Ovary (tissue), 9 donors: ENCODE data around the gene GDI2. TPM values are rescaled to one million over a fixed set of nuclear protein-coding genes. Genes with fewer than 3 reads are reported as not detected.
"Not testable (repeated sequence)": the region's sequence is repeated elsewhere in the genome, so short reads cannot be mapped to it uniquely, and the experiment has no call there.

Experiments used
- DNase-seq, 5 donors: peaks; one replicate each; pipeline ENCODE4 v3.0.0-alpha.2; 2019 to 2020
- H3K27ac ChIP-seq, 2 donors: fragments of 200-600 bp; one replicate each; pipeline versions ENCODE4 v1.5.1 to v1.8.0; 2019 to 2022
- H3K27me3 ChIP-seq: fragments of 200-600 bp; one replicate; pipeline ENCODE4 v1.8.0; 2022
- H3K36me3 ChIP-seq: fragments of 200-600 bp; sonication (generic); one replicate; pipeline ENCODE4 v1.5.1; 2019
- H3K4me1 ChIP-seq: one replicate; pipeline ENCODE4 v1.8.1; 2013; ENCODE audit warnings: mild to moderate bottlenecking, moderate library complexity; ENCODE audit not compliant: insufficient read depth
- H3K4me3 ChIP-seq: fragments of 200-600 bp; sonication (generic); one replicate; pipeline ENCODE4 v1.5.1; 2017
- H3K9me3 ChIP-seq, 2 donors: fragments of 200-600 bp in 1 of 2; sonication (generic) in 1 of 2; one replicate each; pipeline versions ENCODE4 v1.5.1 to v1.8.1; 2013 to 2019; ENCODE audit warnings: mild to moderate bottlenecking in 1 of 2, moderate library complexity in 1 of 2
- CTCF ChIP-seq, 3 donors: fragments of 450-650 bp in 2 of 3; fragments of 200-600 bp in 1 of 3; IDR thresholded peaks; one replicate each; pipeline versions ENCODE4 v1.5.1 to v1.8.0; 2016 to 2022; ENCODE audit warnings: antibody characterized with exemption in 3 of 3, mild to moderate bottlenecking in 1 of 3
- EP300 ChIP-seq: sonication (generic); formaldehyde crosslinking; IDR thresholded peaks from one replicate; pipeline ENCODE4 v1.6.1; 2017; ENCODE audit warnings: antibody characterized with exemption
- POLR2A ChIP-seq: fragments of 450-650 bp; IDR thresholded peaks from one replicate; pipeline ENCODE4 v1.6.1; 2017; ENCODE audit warnings: antibody characterized with exemption, mild to moderate bottlenecking, moderate library complexity
- WGBS, 3 donors: extraction: QIAGEN DNeasy Blood & Tissue Kit in 1 of 3; methylation state at CpG; one replicate each; pipeline versions ENCODE4 v1.1.5 to v1.1.7; 2013 to 2017; 5-methylcytosine and 5-hydroxymethylcytosine counted together
- intact Hi-C, 4 donors: fragments of 100-400 bp; cut with DNase I; formaldehyde crosslinking; loops; one replicate each; pipeline versions ENCODE4 v1.11.0 to v1.15.1; 2022 to 2023
- polyA plus RNA-seq, 2 donors: library from polyadenylated mRNA; stranded (reverse); fragments of 200-250 nt in 1 of 2; fragments of 350-450 nt in 1 of 2; fragmentation: Illumina TruSeq in 1 of 2; extraction: RNeasy Lipid Tissue Mini Kit (QIAGEN cat#74804) in 1 of 2; gene quantifications; one replicate each; pipeline ENCODE4 v1.2.3, GENCODE V29; 2013 to 2014
- total RNA-seq, 7 donors: library from RNA; depleted of rRNA in 2 of 7; stranded (reverse); fragments of >200 nt in 2 of 7; fragmentation: NEBNext Ultra II Directional in 3 of 7; extraction: Animal tissue kit (Norgen Biotek cat#: 25700) in 3 of 7; gene quantifications; one replicate each; pipeline versions ENCODE4 v1.1.0 to v1.2.4, GENCODE V29; 2016 to 2023
- donor health status: DM: no; HTN: no; CAD: no; lungs with moderate emphysema.
- donor health status: DM: no; HTN: no; CAD: no.
- donor health status: Bipolar disorder and iron deficiency.
- donor health status: DM: yes; HTN: yes; CAD: no.
- donor health status: DM: no; HTN: no; CAD: no.
- donor health status: DM: yes; HTN: yes; CAD: no.

Gene GDI2
- total and polyA plus RNA-seq, 9 donors, result 111 to 269 (median 177) TPM

GRCh38 chr10:5810225-5810624 lies 3.0 kb downstream of the GDI2 start:
- WGBS, 3 donors, result 47 to 48% (median 48%) methylated on average over 2 of the region's 2 CpGs
- Histone ChIP-seq H3K36me3 (no peaks in the 10 kb centered on the region), H3K4me1 (peaks cover 6% of the 10 kb centered on the region), H3K27ac (no peak overlapping the region), H3K9me3 (no peaks in the 10 kb centered on the region), H3K27me3 (no peaks in the 10 kb centered on the region), H3K4me3 (no peak overlapping the region)
- TF ChIP-seq POLR2A, result no peak
- TF ChIP-seq EP300, result no peak
- no peak for TF ChIP-seq CTCF (IDR thresholded peaks at IDR 0.05)
- intact Hi-C loops, result loop anchor here in 2 of 4 donors (5.0 to 10.0 kb wide), 2 partner anchors 82 to 125 kb away; partner anchors contain the start of genes FBH1 (in 1 of the 2) and TASOR2 (in 1 of the 2)
- DNase-seq, result no peak

- Histone ChIP-seq H3K27me3 (no peaks in the 10 kb centered on the region), H3K36me3 (no peaks in the 10 kb centered on the region), H3K4me3 (no peak overlapping the region), H3K9me3 (no peaks in the 10 kb centered on the region), H3K27ac (no peak overlapping the region), H3K4me1 (peaks cover 3% of the 10 kb centered on the region)
- TF ChIP-seq CTCF (IDR thresholded peaks at IDR 0.05) (no peak), EP300 (no peak), POLR2A (no peak)
- DNase-seq, result no peak
- WGBS, 3 donors, result 38 to 43% (median 43%) methylated on average over 4 of the region's 4 CpGs
- intact Hi-C loops, result loop anchor here in 2 of 4 donors (5.0 to 10.0 kb wide), 2 partner anchors 83 to 125 kb away; partner anchors contain the start of genes FBH1 (in 1 of the 2) and TASOR2 (in 1 of the 2)
These were observed 3.6 kb downstream of the GDI2 start for GRCh38 chr10:5809527-5810154.

GRCh38 chr10:5808783-5809392 lies 4.3 kb downstream of the GDI2 start:
- H3K4me3 ChIP-seq, H3K27ac ChIP-seq, H3K36me3 ChIP-seq, intact Hi-C loops, H3K4me1 ChIP-seq, H3K27me3 ChIP-seq, H3K9me3 ChIP-seq, DNase-seq: not testable (repeated sequence)
- WGBS, 3 donors, result 80 to 95% (median 92%) methylated on average over 7 of the region's 7 CpGs

GRCh38 chr10:5806745-5807144 lies 6.5 kb downstream of the GDI2 start:
- no peak for DNase-seq
- WGBS, 3 donors, result 53 to 69% (median 67%) methylated on average over 2 of the region's 2 CpGs
- Histone ChIP-seq H3K4me1 (peaks cover 3% of the 10 kb centered on the region), H3K9me3 (no peaks in the 10 kb centered on the region), H3K4me3 (no peak overlapping the region), H3K27me3 (no peaks in the 10 kb centered on the region), H3K36me3 (no peaks in the 10 kb centered on the region), H3K27ac (no peak overlapping the region)
- intact Hi-C loops, result no loop called here
- TF ChIP-seq POLR2A, result no peak
- no peak for TF ChIP-seq CTCF (IDR thresholded peaks at IDR 0.05)
- TF ChIP-seq EP300, result no peak

- H3K27ac ChIP-seq, result no peak overlapping the region
- peaks cover 3% of the 10 kb centered on the region for H3K4me1 ChIP-seq
- no peaks in the 10 kb centered on the region for H3K36me3 ChIP-seq
- intact Hi-C loops, result no loop called here
- no peak overlapping the region for H3K4me3 ChIP-seq
- TF ChIP-seq CTCF (IDR thresholded peaks at IDR 0.05) (no peak), POLR2A (no peak), EP300 (no peak)
- no peaks in the 10 kb centered on the region for H3K27me3 ChIP-seq
- WGBS, 3 donors, result 85 to 89% (median 87%) methylated on average over 4 of the region's 4 CpGs
- DNase-seq, result no peak
- no peaks in the 10 kb centered on the region for H3K9me3 ChIP-seq
These were observed 7.5 kb downstream of the GDI2 start for GRCh38 chr10:5805711-5806110.
